IPS-15b (cell line): Measurements from ENCODE around the gene ATG9A.
"Not testable (repeated sequence)": the region's sequence is repeated elsewhere in the genome, so short reads cannot be mapped to it uniquely, and the experiment has no call there.

ENCODE experiments used
- H3K27me3 ChIP-seq: one replicate; pipeline ENCODE4 v1.6.1; 2013; ENCODE audit warnings: low read length; ENCODE audit not compliant: control insufficient read depth, insufficient read depth
- H3K36me3 ChIP-seq: one replicate; pipeline ENCODE4 v1.6.1; 2013; ENCODE audit warnings: low read length; ENCODE audit not compliant: control insufficient read depth, insufficient read depth
- H3K4me1 ChIP-seq: one replicate; pipeline ENCODE4 v1.6.1; 2013; ENCODE audit warnings: mild to moderate bottlenecking, low read length; ENCODE audit not compliant: control insufficient read depth, insufficient read depth
- H3K4me3 ChIP-seq: one replicate; pipeline ENCODE4 v1.5.1; 2013; ENCODE audit warnings: low read depth, low read length
- H3K9ac ChIP-seq: one replicate; pipeline ENCODE4 v1.6.1; 2013; ENCODE audit warnings: low read depth, mild to moderate bottlenecking, low read length
- H3K9me3 ChIP-seq: one replicate; pipeline ENCODE4 v1.6.1; 2013; ENCODE audit warnings: mild to moderate bottlenecking, low read length; ENCODE audit not compliant: control insufficient read depth, insufficient read depth

ATG9A gene

DNA sequence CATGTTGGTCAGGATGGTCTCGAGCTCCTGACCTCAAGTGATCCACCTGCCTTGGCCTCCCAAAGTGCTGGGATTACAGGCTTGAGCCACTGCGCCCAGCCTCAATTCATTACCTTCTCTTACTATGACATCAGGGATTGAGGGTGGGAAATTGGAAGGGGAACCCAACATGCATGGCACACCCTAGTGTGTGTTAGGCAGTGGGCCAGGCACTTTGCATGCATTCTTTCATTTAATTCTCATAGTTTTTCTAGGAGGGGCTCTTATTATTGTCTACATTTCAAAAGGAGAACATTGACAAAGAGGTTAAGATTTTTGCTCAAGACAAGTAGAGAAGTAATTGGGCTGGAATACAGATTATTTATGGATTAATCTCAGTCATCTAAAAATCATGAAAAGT lies 38.9 kb upstream of the ATG9A start:
- no peak overlapping the region for H3K4me3 ChIP-seq
- peaks cover 25% of the 10 kb centered on the region for H3K27me3 ChIP-seq
- no peaks in the 10 kb centered on the region for H3K9me3 ChIP-seq
- no peak overlapping the region for H3K9ac ChIP-seq
- H3K4me1 ChIP-seq: no peaks in the 10 kb centered on the region
- no peaks in the 10 kb centered on the region for H3K36me3 ChIP-seq

- no peaks in the 10 kb centered on the region for H3K4me1 ChIP-seq
- H3K36me3 ChIP-seq: no peaks in the 10 kb centered on the region
- H3K27me3 ChIP-seq: peaks cover 27% of the 10 kb centered on the region
- no peaks in the 10 kb centered on the region for H3K9me3 ChIP-seq
- H3K4me3 ChIP-seq: no peak overlapping the region
- H3K9ac ChIP-seq: no peak overlapping the region
Measured at GRCh38 chr2:219266886-219267285, 37.5 kb upstream of the ATG9A start.

DNA sequence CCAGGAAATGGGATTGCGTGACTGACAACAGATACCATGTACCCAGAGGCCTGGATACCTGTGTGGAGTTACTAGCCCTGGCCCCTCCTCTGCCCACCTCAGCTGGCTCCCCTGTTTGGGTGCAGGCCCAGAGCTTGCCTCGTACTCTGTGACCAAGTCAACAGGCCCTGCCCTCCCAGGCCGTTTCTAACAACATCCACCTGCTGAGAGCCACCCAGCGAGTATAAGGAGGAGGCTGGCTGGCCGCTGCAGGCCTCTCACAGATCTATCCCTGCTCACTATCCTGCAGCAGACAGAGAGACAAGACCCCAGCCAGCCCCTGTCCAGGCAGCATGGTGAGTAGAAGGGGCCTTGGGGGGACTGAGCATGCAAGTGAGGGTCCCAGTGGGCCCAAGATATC lies 36.8 kb upstream of the ATG9A start:
- Histone ChIP-seq H3K9ac (no peak overlapping the region), H3K4me3 (no peak overlapping the region), H3K9me3 (no peaks in the 10 kb centered on the region), H3K27me3 (peaks cover 31% of the 10 kb centered on the region), H3K4me1 (no peaks in the 10 kb centered on the region), H3K36me3 (no peaks in the 10 kb centered on the region)

DNA sequence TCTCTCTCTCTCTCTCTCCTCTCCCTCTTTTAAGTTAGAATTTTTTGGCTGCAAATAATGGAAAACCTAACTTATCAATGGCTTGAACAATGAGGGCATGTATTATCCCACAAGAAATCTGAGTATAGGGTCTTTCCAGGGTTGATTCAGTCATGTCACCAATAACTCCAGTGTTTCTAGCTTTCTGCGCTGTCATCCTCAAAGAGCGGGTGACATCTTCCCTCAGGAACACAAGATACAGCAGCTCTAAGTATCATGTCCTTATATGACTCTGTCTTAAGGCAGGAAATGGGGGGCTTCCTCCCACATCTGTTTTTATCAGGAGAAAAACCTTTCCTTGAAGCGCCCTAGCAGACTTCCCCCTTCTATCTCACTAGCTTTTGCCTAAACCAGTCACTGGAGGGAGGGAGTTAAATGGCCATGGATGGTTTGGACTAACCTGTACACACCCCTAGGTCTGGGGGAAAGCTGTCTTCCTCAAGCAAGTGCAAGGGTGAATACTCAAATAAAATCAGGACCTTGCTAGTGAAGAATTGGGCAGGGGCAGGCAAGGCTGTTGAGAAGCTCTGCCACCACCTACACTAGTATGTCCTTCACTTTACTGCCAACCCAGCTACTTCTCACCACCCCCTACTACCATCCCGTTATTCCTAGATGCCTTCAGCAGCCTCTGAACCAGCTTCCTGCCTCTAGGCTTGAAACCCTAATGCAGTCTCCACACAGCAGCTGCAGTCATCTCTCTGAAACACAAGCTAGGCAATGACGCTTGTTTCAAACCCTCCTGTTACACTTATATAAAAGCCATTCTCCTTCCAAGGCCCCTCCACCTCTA lies 31.8 kb upstream of the ATG9A start:
- H3K9ac ChIP-seq: no peak overlapping the region
- no peaks in the 10 kb centered on the region for H3K4me1 ChIP-seq

GRCh38 chr2:219258942-219259341 lies 29.5 kb upstream of the ATG9A start:
- not testable (repeated sequence) for H3K4me3 ChIP-seq, H3K36me3 ChIP-seq, H3K9ac ChIP-seq, H3K4me1 ChIP-seq, H3K9me3 ChIP-seq
- peaks cover 52% of the 10 kb centered on the region for H3K27me3 ChIP-seq

More for the DNA sequence above, 31.8 kb upstream of the ATG9A start:
- H3K36me3 ChIP-seq: no peaks in the 10 kb centered on the region
- no peaks in the 10 kb centered on the region for H3K9me3 ChIP-seq
- H3K4me3 ChIP-seq: no peak overlapping the region
- H3K27me3 ChIP-seq: peaks cover 40% of the 10 kb centered on the region

DNA sequence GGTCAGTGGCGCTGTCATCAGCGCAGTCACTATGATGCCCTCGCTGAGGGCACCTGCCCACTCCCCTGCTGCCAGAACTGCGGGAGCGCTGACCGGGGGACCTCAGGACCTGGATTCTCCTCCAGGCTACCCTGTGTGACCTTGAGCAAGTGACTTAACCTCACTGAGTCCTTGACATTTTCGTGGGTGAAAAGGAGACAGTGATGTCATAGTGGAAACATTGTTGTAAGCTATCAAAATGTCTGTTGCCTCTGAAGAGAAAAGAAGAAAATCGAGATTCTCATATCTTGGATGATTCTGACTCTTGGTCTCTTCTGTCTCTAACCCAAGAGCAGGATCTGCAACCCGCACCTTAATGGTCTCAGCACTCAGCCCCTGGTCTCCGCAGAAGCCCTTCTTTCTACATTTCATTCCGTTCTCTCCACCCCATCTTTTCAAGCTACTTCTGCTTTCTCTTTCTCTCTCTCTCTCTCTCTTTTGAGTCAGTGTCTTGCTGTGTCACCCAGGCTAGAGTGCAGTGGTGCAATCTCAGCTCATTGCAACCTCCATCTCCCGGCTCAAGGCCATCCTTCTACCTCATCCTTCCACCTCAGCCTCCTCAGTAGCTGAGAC lies 25.3 kb upstream of the ATG9A start:
- peak overlapping the region; percentile 62 for H3K4me3 ChIP-seq
- no peaks in the 10 kb centered on the region for H3K9me3 ChIP-seq
- H3K36me3 ChIP-seq: peaks cover 5% of the 10 kb centered on the region
- H3K27me3 ChIP-seq: peaks cover 58% of the 10 kb centered on the region
- no peak overlapping the region for H3K9ac ChIP-seq
- H3K4me1 ChIP-seq: peaks cover 11% of the 10 kb centered on the region

DNA sequence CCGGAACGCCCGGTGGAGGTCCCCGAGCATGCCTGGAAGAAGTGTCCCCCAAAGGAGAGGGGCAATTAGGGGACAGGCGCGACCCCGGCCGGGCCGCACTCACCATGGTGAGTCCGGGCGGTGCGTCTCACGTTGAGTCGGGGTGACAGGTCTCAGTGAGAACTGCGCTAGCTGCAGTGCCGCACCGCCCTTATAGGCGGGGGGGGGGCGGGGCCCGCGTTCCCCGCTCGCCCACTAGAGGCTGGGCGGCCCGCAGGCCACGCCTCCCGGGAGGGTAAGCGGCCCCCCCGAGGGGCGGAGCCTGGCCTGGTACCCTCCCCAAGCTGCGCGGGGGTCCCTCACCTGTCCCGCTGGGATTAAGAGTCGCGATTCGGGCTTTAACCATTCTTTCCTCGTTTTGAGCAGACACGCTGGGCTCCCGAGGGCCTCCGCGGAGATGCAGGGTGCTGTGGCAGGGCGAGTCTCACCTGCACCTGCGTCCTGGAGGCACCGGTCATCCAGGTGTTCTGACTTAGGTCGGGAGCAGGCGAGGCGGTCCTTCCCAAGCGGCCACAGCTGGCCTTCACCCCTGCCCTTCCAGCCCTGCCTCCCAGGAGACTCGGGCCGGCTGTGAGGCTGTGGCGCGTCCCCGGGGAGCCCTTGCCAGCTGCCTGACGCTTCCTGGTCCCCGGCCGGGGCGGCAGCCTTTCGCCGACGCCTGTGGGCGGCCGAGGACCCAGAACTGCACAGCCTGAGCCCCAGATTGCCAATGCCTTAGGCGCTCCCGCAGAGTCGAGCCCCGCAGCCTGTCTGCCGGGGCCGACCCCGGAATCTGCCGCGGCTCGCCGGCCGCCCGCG lies 24.5 kb upstream of the ATG9A start, which contains the start of gene TUBA4A:
Gene TUBA4A, minus strand, starts transcription at position 166 of the 837 bp plus-strand sequence. Its CDS starts 60 bp downstream, at position 106.
- peaks cover 11% of the 10 kb centered on the region for H3K4me1 ChIP-seq
- H3K4me3 ChIP-seq: peak within 1 kb of the TSS; percentile 62
- H3K9me3 ChIP-seq: no peaks in the 10 kb centered on the region
- peaks cover 5% of the 10 kb centered on the region for H3K36me3 ChIP-seq
- peaks cover 54% of the 10 kb centered on the region for H3K27me3 ChIP-seq
- H3K9ac ChIP-seq: no peak within 1 kb of the TSS

- Histone ChIP-seq H3K27me3 (peaks cover 54% of the 10 kb centered on the region), H3K4me3 (peak within 1 kb of the TSS; percentile 62), H3K4me1 (peaks cover 11% of the 10 kb centered on the region), H3K9ac (no peak within 1 kb of the TSS), H3K36me3 (peaks cover 5% of the 10 kb centered on the region), H3K9me3 (no peaks in the 10 kb centered on the region)
Measured at GRCh38 chr2:219252900-219253752, 23.7 kb upstream of the ATG9A start, which contains the start of gene TUBA4B. Gene TUBA4B, plus strand, starts transcription at chr2:219253243. Its CDS starts 165 bp downstream, at chr2:219253408.

GRCh38 chr2:219252570-219252899 lies 23.1 kb upstream of the ATG9A start:
- Histone ChIP-seq H3K4me3 (peak overlapping the region; percentile 62), H3K27me3 (peaks cover 51% of the 10 kb centered on the region), H3K4me1 (peaks cover 11% of the 10 kb centered on the region), H3K9ac (no peak overlapping the region), H3K9me3 (no peaks in the 10 kb centered on the region), H3K36me3 (peaks cover 11% of the 10 kb centered on the region)

- Histone ChIP-seq H3K27me3 (peaks cover 51% of the 10 kb centered on the region), H3K4me1 (peaks cover 11% of the 10 kb centered on the region), H3K9ac (no peak overlapping the region), H3K9me3 (no peaks in the 10 kb centered on the region), H3K36me3 (peaks cover 13% of the 10 kb centered on the region), H3K4me3 (peak overlapping the region; percentile 62)
Measured at GRCh38 chr2:219252084-219252483, 22.6 kb upstream of the ATG9A start.

GRCh38 chr2:219251656-219252055 lies 22.2 kb upstream of the ATG9A start:
- H3K9ac ChIP-seq: no peak overlapping the region
- peaks cover 11% of the 10 kb centered on the region for H3K4me1 ChIP-seq
- no peaks in the 10 kb centered on the region for H3K9me3 ChIP-seq
- peaks cover 49% of the 10 kb centered on the region for H3K27me3 ChIP-seq
- no peak overlapping the region for H3K4me3 ChIP-seq
- peaks cover 13% of the 10 kb centered on the region for H3K36me3 ChIP-seq
